ENCODE measurements around the gene ANKS1B.
"Not testable (repeated sequence)": the region's sequence is repeated elsewhere in the genome, so short reads cannot be mapped to it uniquely, and the experiment has no call there.

ANKS1B gene

DNA sequence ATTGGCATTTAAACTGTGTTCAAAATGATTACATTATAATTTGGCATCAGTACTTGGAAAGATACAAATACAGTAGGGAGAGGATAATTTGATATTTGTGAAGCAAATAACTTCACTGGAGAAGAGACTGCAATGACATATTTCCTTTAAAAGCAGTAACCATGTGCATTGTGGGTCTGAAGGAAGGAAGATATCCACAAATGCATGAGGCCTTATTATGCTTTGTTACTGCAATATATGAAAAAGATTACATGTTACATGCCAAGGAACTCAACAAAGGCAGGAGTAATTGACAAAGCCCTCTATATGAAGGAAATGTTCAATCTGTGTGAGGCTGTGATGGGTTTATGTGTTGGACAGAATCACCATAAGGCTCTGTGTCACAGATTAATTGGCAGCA, 948.2 kb downstream of the ANKS1B start:
- no peak for DNase-seq

DNA sequence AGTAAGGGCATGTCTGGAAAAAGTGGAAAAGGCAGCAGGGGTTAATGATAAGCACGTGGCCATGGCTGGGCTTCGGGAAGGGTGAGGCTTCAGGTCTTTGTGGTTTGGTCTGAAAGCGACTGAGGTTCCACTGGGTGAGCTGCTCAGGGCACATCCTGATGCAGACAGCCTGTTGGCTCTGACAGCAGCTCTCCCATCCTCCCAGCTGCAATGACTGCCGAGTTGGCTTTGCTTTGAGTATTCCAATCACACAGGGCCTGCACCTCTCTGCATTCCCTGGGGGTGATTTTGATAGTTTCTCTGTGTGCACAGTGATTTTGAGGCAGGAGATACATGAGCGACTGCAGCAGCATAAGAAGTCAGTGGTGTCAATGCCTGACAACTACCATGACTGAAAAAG, 948.9 kb downstream of the ANKS1B start:
- DNase-seq = no peak

DNA sequence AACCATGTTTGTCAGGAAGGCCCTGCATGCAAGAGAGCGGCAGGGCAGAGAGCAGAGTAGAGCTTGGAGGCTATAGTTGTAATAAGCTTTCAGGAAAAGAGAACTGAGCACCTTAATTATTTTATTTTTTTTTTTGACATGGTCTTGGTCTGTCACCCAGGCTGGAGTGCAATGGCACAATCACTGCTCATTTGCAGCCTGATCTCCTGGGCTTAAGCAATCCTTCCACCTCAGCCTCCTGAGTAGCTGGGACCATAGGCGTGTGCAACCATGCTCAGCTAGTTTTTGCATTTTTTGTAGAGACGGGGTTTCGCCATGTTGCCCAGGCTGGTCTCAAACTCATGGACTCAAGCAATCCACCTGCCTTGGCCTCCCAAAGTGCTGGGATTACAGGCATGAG, 950.5 kb downstream of the ANKS1B start:
- DNase-seq = not testable (repeated sequence)

DNA sequence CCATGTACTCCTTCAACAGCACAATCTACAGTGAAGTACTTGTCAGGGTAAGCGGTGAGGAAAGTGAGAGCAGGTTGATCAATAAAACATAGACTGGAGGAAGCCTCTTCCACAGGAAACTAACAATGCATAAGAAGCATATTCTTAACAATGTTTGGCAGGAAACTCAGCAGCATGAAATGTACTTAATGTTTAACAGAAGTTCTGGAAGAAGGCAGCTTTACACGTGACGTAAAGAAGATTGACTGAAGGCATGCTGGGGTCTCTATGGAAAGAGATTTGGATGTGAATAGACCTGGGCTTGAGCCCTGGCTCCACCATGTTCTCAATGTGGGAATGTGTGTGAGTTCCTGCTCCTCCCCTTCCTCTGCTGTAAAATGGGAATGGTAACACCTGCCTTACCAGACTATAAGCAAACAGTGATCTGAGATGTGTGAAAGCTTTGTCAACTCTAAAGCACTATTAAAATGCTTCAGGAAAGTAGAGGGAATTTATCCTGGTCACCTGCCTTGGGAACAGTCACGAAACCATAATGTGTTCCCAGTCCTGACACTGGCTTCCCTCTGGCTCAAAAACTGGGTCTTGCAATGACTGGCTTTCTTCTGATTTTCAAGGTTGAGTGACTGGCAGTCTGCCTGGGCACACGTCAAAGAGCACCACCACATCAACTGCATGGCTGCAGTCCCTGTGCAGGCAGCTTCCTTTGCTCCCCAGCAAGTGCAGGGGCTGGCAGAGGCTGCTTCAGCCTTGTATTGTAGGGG, 955.0 kb downstream of the ANKS1B start:
- no peak for DNase-seq

DNA sequence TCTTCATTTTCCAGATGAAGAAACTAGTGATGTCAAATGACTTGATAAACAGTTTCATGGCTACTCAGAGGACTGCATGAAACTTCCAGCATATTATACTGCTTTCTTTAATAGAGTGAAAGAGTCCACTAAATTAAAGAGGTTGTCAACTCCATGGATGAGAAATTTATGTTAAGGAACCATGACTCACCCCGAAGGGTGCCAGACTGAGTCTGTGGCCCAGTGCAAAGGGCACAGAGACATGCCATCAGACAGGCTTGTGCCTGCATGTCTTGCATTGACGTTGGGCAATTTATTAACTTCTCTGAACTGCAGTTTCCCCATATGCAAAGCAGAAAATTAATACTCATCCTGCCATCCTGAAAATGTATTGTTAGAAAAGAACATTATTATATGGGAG, 957.3 kb downstream of the ANKS1B start:
- no peak for DNase-seq

DNA sequence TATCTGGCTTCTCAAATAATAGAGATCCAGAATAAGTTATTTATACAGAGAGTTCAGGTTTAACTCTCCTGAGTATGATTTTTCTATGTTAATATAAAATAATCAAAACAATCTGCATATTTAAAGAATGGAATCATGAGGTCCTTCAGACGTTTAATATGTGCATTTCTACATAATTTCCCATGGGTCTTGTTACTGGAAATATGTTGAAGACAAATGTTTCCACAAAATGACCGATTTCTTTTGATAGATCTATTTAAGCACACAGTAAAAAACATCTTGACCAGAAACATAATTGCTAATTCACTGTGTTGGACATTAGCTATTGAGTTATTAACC, 957.7 kb downstream of the ANKS1B start:
- no peak for DNase-seq

DNA sequence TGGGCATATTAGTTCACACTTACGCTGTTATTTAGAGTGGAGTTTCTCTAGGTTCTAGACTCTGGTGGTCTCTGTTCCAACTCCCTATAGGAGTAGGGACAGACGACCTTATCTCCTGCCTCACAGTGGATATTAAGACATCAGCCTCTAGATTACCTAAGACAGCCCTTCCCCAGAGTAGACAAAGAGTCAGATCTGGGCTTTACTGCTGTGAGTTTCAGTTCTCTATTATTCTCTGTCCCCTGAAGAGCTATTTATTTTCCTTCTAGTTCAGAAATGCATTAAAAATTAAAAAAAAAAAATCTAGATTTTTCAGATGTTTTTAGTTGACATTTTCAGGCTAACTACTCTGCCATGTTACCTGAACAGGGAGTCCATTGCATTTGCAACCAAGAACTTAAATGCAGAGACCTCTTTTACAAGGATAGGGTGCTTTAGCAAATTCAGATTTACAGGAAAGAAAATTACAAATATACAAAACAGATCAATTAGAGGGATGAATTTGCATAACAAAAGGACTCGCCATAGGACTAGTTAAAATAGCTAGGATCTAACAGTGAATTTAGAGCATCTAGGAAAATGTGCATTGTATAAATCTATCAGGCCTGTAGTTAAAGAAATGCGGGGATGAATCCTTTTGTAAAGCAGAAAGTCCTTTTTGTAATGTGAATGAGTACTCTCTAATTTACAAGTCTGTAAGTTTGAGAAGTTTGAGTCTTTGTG, 958.2 kb downstream of the ANKS1B start:
- DNase-seq = no peak

DNA sequence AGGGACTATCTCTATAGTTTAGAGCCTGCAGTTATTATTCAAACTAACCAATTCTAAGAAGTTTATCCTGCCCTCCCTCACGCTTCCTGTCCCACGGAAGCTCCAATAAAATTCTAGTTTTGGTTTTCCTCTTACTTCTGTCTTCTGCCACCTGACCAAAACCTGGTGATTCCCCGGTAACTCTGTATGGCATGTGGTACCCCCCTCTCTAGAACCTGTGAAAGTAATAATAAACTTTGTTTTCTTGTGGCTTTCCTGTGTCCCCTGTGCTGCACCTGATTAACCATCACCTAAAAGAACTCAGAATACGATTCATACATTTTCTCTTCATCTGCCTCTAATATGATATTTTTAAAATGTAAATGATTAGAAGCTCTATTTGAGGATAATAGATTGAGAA, 959.9 kb downstream of the ANKS1B start:
- DNase-seq = no peak

DNA sequence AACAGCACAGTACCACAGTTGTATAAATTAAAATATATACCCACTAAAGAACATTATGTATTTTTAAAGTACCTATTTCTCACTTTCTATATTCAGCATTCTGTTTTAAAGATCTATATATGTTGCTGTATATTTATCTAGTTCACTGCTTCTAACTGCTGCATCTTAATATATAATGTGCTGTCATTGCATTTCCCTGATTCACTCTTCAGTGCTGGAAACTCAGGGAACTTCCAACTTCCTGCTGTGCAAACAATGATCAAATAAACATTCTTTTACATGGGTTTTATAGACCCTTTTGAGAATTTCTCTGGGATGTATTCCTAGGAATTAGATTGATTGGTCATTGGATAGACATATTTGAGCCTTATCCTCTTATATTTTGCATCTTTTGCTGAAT, 960.5 kb downstream of the ANKS1B start:
- DNase-seq = no peak

DNA sequence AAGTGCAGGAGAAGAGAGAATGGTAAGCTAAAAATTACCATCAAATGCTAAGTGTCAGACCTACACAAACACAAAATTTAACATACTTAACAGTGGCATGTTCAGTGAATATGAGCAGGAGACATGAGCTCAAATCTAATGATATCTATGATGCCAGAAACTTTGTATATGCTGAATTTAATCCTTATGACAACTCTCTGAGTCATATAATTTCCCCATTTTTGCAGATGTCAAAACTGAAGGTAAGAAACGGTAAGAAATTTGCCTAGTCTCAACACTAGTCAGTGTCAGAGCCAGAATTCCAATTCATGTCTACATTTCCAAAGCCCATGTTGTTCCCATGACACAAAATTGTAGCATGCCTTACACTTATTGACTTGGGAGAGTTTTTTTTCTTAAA, 963.9 kb downstream of the ANKS1B start:
- no peak for DNase-seq

DNA sequence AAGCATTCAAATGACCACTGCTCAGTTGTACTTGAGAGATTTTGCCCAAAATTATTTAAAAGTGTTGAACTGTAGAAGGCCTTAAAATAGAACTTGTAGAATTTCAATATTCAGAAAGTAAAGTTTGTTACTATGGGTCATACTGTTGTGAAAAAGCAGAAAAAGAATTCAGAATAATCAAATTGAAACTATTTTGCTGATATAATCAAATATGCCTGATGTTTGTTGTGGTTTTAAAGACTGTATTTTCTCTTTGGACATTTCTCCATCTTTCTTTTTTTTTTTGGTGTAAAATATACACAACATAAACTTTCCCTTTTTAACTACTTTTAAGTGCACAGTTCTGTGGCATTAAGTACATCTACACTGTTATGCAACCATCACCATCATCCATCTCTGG, 964.9 kb downstream of the ANKS1B start:
- no peak for DNase-seq

DNA sequence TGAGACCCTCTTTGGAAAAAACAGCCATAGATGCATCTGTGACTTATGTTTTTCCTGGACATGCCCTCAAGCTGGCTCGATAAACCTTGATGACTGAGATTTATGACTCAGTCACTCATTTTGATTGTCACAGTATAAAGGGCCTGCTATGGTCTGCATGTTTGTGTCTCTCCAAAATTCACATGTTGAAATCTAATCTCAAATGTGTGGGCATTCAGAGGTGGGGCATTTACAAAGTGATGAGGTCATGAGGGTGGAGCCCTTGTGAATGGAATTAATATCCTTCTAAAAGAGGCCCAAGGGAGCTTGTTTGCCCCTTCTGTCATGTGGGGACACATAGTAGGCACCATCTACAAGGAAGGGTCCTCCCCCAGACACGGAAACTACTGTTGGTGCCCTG, 966.8 kb downstream of the ANKS1B start:
- no peak for DNase-seq

DNA sequence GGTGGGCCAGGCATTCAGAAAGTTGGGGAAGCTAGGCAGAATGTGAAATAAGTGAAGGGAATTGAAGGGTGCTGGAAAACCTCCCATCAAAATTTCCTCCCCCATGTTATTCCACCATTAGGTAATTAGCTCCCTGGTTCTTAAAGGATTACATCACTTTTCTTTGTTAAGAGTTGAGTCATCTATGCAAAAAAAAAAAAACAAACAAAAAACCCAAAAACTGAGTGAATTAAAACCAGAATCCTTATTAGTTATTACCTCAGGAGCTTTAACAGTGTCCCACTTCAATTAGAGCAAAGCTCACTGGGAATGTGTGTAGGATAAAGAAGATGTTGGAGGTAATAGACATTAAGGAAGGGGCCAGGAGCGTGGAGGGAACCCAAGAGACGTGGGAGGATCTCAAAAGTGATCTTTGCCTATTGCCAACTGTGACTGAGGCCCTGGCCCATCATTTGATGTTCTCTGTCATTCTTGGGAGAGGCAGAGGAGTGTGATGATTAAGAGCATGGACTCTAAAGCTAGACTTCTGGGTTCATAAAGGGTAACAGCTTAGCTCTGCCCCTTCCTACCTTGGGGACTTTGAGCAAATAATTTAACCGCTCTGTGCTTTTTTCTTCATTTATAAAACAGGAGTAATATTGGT, 975.0 kb downstream of the ANKS1B start:
- DNase-seq = no peak

DNA sequence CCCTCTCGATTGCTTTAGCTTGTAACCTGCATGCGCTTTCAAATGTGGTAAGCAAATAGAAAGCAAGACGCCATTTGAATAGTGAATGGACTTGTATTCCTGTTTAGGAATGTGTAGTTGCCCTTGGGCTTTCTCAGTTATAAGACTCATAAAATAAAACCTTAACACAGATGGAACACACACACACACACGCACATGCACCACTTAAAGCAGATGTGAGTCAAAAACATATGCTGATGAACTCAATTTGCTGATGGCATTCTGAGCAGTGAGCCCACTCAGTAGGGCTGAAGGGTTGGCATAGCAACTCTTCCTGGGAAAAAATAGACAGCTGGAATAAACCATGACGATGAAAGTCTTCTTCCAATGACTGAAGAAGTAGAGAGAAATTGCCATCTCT, 979.1 kb downstream of the ANKS1B start:
- no peak for DNase-seq

DNA sequence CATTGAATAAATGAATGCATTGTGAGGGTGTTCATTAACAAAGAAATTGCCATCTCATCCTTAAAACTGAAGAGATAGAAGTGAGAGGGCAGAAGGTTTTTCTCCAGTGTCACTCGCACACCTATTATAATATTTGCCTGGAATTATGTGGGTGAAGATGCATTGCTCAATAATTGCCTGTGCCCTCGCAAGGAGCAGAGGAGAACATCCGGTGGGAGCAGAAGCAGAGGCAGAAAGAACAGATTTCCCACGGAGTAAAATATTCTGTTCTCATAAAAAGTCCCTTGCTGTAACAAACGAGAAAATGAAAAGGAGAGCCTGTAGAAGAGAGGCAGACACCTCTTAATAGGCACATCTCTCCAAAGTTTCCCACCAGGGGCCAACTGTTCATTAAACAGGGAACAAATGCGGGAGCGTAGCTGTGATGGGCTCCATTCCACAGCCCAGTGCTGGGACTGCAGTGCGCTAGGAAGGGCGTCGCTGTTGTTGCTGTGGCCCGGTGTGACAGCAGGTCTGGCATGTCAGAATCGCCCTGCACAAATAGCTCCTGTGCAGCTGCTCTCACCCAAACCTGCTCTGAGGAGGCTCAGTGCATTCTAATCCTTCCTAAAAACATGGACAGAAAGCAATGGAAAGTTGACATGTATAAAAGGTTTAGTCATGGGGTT, 979.8 kb downstream of the ANKS1B start:
- DNase-seq = no peak

DNA sequence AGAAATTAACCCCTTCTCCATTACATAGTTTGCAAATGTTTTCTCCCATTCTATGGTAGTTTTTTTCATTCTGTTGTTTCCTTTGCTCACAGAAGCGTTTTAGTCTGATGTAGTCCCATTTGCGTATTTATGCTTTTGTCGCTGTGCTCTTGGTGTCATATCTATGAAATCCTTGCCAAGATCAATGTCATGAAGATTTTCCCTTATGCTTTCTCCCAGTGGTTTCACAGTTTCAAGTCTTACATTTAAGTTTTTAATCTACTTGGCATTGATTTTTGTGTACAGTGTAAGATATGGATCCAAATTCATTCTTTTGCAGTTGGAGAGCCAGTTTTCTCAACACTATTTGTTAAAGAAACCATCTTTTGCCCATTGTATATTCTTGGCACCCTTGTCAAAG, 982.0 kb downstream of the ANKS1B start:
- no peak for DNase-seq

DNA sequence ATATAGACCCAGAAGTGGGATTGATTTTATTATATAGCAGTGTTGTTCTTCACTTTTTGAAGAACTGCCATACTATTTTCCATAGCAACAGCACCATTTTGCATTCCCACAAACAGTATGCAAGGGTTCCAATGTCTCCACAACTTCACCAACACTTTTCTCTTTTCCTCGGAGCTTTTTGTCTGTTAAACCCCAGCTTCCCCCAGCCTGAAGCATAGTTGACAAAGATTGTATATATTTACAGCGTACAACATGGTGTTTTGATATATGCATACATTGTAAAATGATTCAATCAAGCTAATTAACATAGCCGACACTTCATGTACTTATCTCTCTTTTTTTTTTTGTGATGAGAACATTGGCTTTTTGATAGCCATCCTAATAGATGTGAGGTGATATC, 982.6 kb downstream of the ANKS1B start:
- no peak for DNase-seq

DNA sequence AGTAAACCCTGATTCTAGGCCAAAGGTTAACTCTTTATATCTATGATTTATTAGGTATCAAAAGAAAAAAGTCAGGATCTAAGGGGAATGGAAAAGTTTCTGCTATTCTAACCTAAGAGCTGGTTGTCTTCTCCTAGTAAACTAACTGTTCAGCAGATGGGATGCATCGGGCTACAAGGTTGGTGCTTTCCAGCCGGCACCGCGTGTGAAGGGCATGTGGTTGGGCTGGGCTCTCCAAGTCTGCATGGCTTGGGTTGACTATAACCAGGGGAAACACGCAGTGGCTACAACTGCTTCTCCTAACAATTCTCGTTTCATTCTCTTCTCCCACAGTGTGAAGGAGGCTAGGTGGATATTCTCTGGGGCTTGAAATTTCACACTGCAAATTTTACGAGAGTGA, 985.2 kb downstream of the ANKS1B start:
- no peak for DNase-seq

DNA sequence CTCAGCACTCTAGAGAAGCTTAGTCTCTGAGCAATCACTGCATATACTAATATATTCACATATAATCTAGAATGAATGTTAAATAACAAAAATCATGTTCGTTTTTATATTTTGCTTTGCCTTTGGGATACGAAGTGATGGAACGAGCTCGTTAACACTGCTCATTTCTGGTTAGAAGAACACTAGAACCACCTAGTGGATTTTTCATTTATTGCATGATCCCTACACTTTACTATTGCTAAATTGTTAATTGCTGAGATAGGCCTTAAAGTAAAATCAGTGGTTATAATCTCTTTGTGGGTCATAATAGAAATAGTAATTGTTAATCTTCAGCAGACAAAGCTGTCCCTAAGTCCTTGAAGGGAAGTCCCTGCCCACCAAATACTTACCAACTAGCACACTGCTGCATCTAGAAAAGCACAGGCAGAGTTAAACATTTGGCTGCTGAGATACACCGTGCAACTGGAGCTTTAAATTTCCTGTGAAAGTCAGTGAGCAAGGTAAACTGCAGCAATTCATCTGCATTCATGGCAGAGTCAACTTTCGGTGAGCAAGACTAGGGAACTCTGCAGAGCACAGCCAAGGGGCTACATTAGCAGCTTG, 985.9 kb downstream of the ANKS1B start:
- peak; percentile 31 for DNase-seq

DNA sequence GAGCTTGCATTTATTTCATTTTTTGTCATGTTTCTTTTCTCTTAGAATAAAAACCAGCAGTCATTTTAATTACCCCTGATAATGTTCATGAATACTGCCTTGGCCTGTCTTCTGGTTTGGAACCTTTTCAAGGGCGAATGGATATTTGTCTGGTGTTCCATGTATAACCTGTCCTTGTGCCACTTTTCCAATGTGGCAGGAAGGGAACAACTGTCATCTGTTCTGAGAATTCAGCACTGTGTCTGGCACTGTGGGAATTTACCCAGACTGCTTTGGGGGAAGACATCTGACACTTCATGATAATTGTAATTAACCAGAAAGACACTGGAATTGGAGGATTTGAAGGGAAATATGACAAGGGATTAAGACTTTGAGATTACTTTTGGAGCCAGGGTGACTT, 986.8 kb downstream of the ANKS1B start:
- no peak for DNase-seq

DNA sequence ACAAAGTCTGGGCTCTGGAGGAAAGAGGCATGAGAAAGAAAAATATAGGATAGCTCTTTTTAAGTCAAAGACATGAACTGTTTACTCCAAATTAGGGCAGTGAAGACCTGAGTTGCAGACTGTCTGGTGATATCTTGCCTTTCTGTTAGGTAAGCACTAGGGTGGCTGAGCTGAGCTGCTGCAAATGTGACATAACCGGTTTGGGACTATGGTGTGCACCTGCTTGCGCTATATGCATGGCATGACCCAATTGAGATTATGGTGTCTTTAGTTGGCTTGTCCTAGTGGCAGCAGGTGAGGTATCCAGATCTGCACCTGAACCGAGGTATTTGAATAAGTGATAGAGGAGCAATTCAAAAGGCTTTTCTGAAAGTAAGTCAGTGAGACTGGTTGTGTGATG, 994.1 kb downstream of the ANKS1B start:
- no peak for DNase-seq

DNA sequence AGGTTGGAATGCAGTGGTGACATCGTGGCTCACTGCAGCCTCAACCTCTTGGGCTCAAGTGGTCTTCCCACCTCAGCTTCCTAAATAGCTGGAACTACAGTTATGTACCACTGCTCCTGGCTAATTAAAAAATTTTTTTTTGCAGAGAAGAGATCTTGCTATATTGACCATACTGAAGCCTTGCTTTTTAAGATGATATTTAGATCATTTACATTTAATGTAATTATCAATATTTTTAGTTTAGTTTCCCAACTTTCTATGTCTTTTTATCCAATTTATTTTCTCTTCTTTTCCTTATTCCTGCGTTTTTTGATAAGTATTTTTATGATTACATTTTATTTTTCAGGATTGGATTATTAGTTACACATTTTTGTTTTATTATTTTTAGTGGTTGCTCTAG, 999.6 kb downstream of the ANKS1B start:
- DNase-seq = no peak

DNA sequence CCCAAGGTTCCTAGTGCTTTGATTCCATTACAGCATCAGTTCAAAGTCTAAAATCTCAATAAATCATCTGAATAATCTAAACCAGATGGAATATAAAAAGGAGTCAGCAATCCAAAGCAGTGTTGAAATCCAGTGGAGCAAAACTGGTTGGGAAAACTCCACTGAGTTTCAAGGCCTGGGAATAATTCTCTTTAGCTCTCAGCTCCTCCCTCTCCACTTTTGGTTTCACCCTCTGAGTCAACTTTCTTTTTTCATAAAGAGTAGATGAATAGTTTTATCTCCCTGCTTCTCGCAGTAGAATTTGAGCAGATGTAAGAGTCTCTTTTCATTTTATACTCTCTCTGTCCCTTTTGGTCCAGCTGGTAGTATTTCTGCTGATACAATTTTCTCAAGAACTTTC, 1001.1 kb downstream of the ANKS1B start:
- peak; percentile 30 for DNase-seq
